NCI-H82 treated with DMSO at 0.1 percent for 48 hours (cell line): ENCODE measurements around the gene VKORC1.

Experiments
- DNase-seq: peaks from one replicate; lab custom pipeline; 2025; ENCODE audit not compliant: unreplicated experiment; lab: John Stamatoyannopoulos, UW

VKORC1 gene

GRCh38 chr16:31063843-31064611 is 30.6 kb downstream of the VKORC1 start:
- DNase-seq: no peak

GRCh38 chr16:31063495-31063842 is 31.1 kb downstream of the VKORC1 start:
- DNase-seq: no peak

- DNase-seq: no peak
These were observed 32.7 kb downstream of the VKORC1 start for GRCh38 chr16:31061813-31062440.

GRCh38 chr16:31061126-31061812 is 33.3 kb downstream of the VKORC1 start:
- no peak for DNase-seq

- DNase-seq: no peak
These were observed 39.0 kb downstream of the VKORC1 start for GRCh38 chr16:31055613-31056012.

- no peak for DNase-seq
These were observed 42.5 kb downstream of the VKORC1 start for GRCh38 chr16:31052114-31052513.

GRCh38 chr16:31050280-31051030 is 44.1 kb downstream of the VKORC1 start:
- no peak for DNase-seq

GRCh38 chr16:31043898-31044481 is 50.6 kb downstream of the VKORC1 start:
- no peak for DNase-seq

- DNase-seq: no peak
These were observed 51.2 kb downstream of the VKORC1 start for GRCh38 chr16:31043352-31043751.

- DNase-seq: no peak
These were observed 51.7 kb downstream of the VKORC1 start for GRCh38 chr16:31042866-31043265.
